ENCODE measurements around the gene OSBPL7.

DNA sequence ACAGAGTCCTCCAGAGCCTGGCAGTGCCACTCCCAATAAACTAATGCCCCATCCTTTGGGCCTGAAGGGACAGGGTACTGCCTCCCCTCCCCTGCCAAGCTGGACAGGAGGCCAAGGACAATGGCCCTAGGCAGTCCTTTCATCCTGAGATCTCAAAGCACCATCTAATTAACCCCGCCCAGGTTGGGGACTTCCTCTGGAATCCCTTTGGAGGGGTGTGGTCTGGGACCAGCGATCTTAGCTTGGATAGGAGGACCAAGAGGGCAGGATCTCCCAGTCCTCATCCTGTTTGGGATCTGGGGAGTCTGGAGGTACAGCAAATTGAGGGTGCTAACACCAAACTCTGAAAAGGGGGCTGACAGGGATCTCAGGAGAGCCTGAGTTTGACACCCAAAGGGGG, 47.5 kb upstream of the OSBPL7 start:
- TF ChIP-seq, protein P1, sequence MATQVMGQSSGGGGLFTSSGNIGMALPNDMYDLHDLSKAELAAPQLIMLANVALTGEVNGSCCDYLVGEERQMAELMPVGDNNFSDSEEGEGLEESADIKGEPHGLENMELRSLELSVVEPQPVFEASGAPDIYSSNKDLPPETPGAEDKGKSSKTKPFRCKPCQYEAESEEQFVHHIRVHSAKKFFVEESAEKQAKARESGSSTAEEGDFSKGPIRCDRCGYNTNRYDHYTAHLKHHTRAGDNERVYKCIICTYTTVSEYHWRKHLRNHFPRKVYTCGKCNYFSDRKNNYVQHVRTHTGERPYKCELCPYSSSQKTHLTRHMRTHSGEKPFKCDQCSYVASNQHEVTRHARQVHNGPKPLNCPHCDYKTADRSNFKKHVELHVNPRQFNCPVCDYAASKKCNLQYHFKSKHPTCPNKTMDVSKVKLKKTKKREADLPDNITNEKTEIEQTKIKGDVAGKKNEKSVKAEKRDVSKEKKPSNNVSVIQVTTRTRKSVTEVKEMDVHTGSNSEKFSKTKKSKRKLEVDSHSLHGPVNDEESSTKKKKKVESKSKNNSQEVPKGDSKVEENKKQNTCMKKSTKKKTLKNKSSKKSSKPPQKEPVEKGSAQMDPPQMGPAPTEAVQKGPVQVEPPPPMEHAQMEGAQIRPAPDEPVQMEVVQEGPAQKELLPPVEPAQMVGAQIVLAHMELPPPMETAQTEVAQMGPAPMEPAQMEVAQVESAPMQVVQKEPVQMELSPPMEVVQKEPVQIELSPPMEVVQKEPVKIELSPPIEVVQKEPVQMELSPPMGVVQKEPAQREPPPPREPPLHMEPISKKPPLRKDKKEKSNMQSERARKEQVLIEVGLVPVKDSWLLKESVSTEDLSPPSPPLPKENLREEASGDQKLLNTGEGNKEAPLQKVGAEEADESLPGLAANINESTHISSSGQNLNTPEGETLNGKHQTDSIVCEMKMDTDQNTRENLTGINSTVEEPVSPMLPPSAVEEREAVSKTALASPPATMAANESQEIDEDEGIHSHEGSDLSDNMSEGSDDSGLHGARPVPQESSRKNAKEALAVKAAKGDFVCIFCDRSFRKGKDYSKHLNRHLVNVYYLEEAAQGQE (IDR thresholded peaks at IDR 0.05; ENCODE audit: insufficient read depth in 1 of 2, low read depth in 2 of 2, low read length in 2 of 2), result no peak
- no peak for TF ChIP-seq POLR2AphosphoS5 (IDR thresholded peaks at IDR 0.05; ENCODE audit: low read depth, low read length)
- TF ChIP-seq TAF1 (IDR thresholded peaks at IDR 0.05; ENCODE audit: borderline replicate concordance, insufficient read depth, low read length), result no peak
- TF ChIP-seq SIN3A (IDR thresholded peaks at IDR 0.05; ENCODE audit: borderline replicate concordance, insufficient read depth, low read length), result no peak
- no peak for TF ChIP-seq FOXP2 (optimal IDR thresholded peaks at IDR 0.05; ENCODE audit: borderline replicate concordance, extremely low read depth, extremely low read length, insufficient read depth)
